Heart left ventricle (tissue), 13 donors: ENCODE results near the gene SUGCT.

Experiments used
- CTCF ChIP-seq, 12 donors: fragments of 200-600 bp; sonication (generic) in 4 of 12; IDR thresholded peaks; one replicate each; pipeline versions ENCODE4 v1.5.0 to v1.8.0; 2018 to 2022; ENCODE audit warnings: antibody characterized with exemption in 12 of 12, mild to moderate bottlenecking in 5 of 12
- POLR2A ChIP-seq, 2 donors: fragments of 450-650 bp; IDR thresholded peaks; one replicate each; pipeline ENCODE4 v1.6.1; 2017; ENCODE audit warnings: antibody characterized with exemption in 2 of 2, mild to moderate bottlenecking in 2 of 2, moderate library complexity in 2 of 2
- donor health status: ischemic (EF 13 %, LVEDD 7.1; RV severe dilation, severe dysfunction).
- donor health status: DM: no; HTN: yes; CAD: no.
- donor health status: DM: no; HTN: no; CAD: no.
- donor health status: ischemic (EF 25% LVEDD 6.9; RV normal size, moderate dysfunction).
- donor health status: ischemic (EF 25% LVEDD 5.7; RV mildly dilated, moderate dysfunction).
- donor health status: ischemic (EF 35%, LVEDD 5.7; RV mildly dilated, moderate dysfunction).
- donor health status: nonischemic (EF 11% LVEDD 7.7; RV severe dilation, severe dysfunction).
- donor health status: DM: yes; HTN: yes; CAD: no.
- donor health status: PGD.
- donor health status: ischemic (EF 29% LVEDD 5.4; RV normal size, mild dysfunction).
- donor health status: nonischemic (EF 23%, LVEDD 6.1; RV moderate dilation, normal function).

GRCh38 chr7:40851001-40851400 lies 716.2 kb downstream of the SUGCT start:
- TF ChIP-seq POLR2A (IDR thresholded peaks at IDR 0.05) (no peak), CTCF (IDR thresholded peaks at IDR 0.05) (no peak)
